Panc1 (cell line): ENCODE measurements around the gene IHH. TPM values are rescaled to one million over a fixed set of nuclear protein-coding genes. Genes with fewer than 3 reads are reported as not detected.

ENCODE experiments used
- ATAC-seq: fragments of 200-7000 bp; cut with Tn5 transposase; 2 replicates; pipeline ENCODE4 v1.9.1; 2020; ENCODE audit warnings: mild to moderate bottlenecking, moderate library complexity
- BruUV-seq: library from RNA; stranded (reverse); fragments of 400-500 nt; replicated peaks from 2 replicates; lab custom pipeline; 2021; lab: Mats Ljungman, UMichigan
- CTCF ChIA-PET: fragments of 300-600 bp; sonication (Branson Sonifier 250); formaldehyde crosslinking; loops from one replicate; lab custom pipeline; 2022; ENCODE audit warnings: antibody characterized with exemption; lab: Charles Lee
- POLR2A ChIA-PET: fragments of 300-600 bp; sonication (Branson Sonifier 250); formaldehyde crosslinking; loops from one replicate; lab custom pipeline; 2022; ENCODE audit warnings: antibody characterized with exemption; lab: Charles Lee
- DNase-seq: peaks from one replicate; pipeline ENCODE4 v3.0.0-alpha.2; 2010; ENCODE audit warnings: low read depth, low spot score
- H3K27ac ChIP-seq: 2 replicates; pipeline ENCODE4 v1.5.1; 2011; ENCODE audit warnings: mild to moderate bottlenecking, low read length, inconsistent platforms
- H3K27me3 ChIP-seq: fragments of 200-500 bp; sonication (Bioruptor generic); 2 replicates; pipeline ENCODE4 v1.6.0; 2014; ENCODE audit warnings: low read length, inconsistent platforms; ENCODE audit not compliant: control insufficient read depth, insufficient read depth
- H3K36me3 ChIP-seq: fragments of 200-500 bp; sonication (Bioruptor generic); 2 replicates; pipeline ENCODE4 v1.5.1; 2014; ENCODE audit warnings: inconsistent platforms, mild to moderate bottlenecking, low read length, moderate library complexity; ENCODE audit not compliant: control insufficient read depth, insufficient read depth
- H3K4me1 ChIP-seq: 2 replicates; pipeline ENCODE4 v1.5.1; 2011; ENCODE audit warnings: inconsistent platforms, mild to moderate bottlenecking, low read length, moderate library complexity; ENCODE audit not compliant: control insufficient read depth, insufficient read depth
- H3K4me3 ChIP-seq, 2 experiments: 2 replicates each; pipeline ENCODE4 v1.5.1; 2011 to 2012; ENCODE audit warnings: low read depth in 2 of 2, low read length in 2 of 2, mild to moderate bottlenecking in 2 of 2, inconsistent platforms in 1 of 2, moderate library complexity in 1 of 2
- H3K9me3 ChIP-seq: fragments of 200-500 bp; sonication (Bioruptor generic); 2 replicates; pipeline ENCODE4 v1.5.1; 2014; ENCODE audit warnings: low read depth, mild to moderate bottlenecking, inconsistent platforms, low read length, moderate library complexity; ENCODE audit not compliant: control insufficient read depth, insufficient read depth
- POLR2AphosphoS5 ChIP-seq: IDR thresholded peaks from 2 replicates; pipeline ENCODE4 v1.6.1; 2012; ENCODE audit warnings: mild to moderate bottlenecking, low read depth, low read length, moderate library complexity
- SIN3A ChIP-seq: IDR thresholded peaks from 2 replicates; pipeline ENCODE4 v1.6.1; 2012; ENCODE audit warnings: low read depth, mild to moderate bottlenecking, low read length, moderate library complexity, borderline replicate concordance; ENCODE audit not compliant: insufficient read depth
- TCF7L2 ChIP-seq: IDR thresholded peaks from 2 replicates; pipeline ENCODE4 v1.6.1; 2011; ENCODE audit warnings: mild to moderate bottlenecking, low read depth, low read length, inconsistent platforms
- in situ Hi-C: cut with HindIII; loops from 2 replicates; pipeline ENCODE4 v1.10.0; 2016; ENCODE audit warnings: low sequenced_read_pairs, low pct_unique_long_range_greater_than_20kb
- intact Hi-C: fragments of 100-400 bp; cut with micrococcal nuclease; formaldehyde crosslinking; loops from one replicate; pipeline ENCODE4 v1.10.0; 2022; ENCODE audit not compliant: unreplicated experiment
- total RNA-seq: library from RNA; stranded (reverse); gene quantifications from one replicate; pipeline ENCODE4 v1.2.1, GENCODE V29; 2021; ENCODE audit not compliant: unreplicated experiment
- TF ChIP-seq, protein P1 (sequence below), 2 experiments: IDR thresholded peaks; 2 replicates each; pipeline ENCODE4 v1.6.1; 2011 to 2012; ENCODE audit warnings: low read depth in 2 of 2, control low read depth in 1 of 2, low read length in 1 of 2, mild to moderate bottlenecking in 1 of 2, moderate library complexity in 1 of 2; ENCODE audit not compliant: insufficient read depth in 1 of 2
- TF ChIP-seq, protein P2 (sequence below): fragments of 450-650 bp; IDR thresholded peaks from 2 replicates; pipeline ENCODE4 v1.5.1; 2017; ENCODE audit warnings: mild to moderate bottlenecking

Gene IHH
- total RNA-seq, 1 experiment from 2014 or later = 0.23 TPM

DNA sequence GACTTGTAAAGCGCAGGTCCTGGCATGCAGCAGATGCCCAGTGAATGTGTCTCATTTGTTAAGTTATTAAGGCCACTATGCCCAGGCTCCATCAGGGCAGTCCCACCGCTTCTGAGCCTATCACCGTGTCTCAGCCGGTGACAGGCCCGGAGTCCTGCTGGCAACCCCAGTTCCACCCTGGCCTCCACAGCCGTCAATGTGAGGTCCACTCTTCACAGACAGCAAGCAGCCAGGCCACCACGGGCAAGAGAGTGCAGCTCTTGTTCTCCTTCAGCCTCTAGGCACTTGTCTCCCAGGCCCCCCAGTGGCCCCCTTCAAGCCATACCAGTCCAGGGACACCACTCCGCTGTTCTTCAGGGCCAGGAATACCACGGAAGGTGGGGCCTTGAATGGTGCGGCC lies 42.0 kb downstream of the IHH start:
- H3K27ac ChIP-seq = no peak overlapping the region
- DNase-seq = no peak
- no peak for TF ChIP-seq SIN3A
- TF ChIP-seq TCF7L2 = no peak
- TF ChIP-seq, protein P1, sequence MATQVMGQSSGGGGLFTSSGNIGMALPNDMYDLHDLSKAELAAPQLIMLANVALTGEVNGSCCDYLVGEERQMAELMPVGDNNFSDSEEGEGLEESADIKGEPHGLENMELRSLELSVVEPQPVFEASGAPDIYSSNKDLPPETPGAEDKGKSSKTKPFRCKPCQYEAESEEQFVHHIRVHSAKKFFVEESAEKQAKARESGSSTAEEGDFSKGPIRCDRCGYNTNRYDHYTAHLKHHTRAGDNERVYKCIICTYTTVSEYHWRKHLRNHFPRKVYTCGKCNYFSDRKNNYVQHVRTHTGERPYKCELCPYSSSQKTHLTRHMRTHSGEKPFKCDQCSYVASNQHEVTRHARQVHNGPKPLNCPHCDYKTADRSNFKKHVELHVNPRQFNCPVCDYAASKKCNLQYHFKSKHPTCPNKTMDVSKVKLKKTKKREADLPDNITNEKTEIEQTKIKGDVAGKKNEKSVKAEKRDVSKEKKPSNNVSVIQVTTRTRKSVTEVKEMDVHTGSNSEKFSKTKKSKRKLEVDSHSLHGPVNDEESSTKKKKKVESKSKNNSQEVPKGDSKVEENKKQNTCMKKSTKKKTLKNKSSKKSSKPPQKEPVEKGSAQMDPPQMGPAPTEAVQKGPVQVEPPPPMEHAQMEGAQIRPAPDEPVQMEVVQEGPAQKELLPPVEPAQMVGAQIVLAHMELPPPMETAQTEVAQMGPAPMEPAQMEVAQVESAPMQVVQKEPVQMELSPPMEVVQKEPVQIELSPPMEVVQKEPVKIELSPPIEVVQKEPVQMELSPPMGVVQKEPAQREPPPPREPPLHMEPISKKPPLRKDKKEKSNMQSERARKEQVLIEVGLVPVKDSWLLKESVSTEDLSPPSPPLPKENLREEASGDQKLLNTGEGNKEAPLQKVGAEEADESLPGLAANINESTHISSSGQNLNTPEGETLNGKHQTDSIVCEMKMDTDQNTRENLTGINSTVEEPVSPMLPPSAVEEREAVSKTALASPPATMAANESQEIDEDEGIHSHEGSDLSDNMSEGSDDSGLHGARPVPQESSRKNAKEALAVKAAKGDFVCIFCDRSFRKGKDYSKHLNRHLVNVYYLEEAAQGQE (IDR thresholded peaks at IDR 0.05; ENCODE audit: insufficient read depth in 1 of 2, low read depth in 2 of 2, low read length in 1 of 2) = no peak
- no peak for TF ChIP-seq POLR2AphosphoS5
- TF ChIP-seq, protein P2, sequence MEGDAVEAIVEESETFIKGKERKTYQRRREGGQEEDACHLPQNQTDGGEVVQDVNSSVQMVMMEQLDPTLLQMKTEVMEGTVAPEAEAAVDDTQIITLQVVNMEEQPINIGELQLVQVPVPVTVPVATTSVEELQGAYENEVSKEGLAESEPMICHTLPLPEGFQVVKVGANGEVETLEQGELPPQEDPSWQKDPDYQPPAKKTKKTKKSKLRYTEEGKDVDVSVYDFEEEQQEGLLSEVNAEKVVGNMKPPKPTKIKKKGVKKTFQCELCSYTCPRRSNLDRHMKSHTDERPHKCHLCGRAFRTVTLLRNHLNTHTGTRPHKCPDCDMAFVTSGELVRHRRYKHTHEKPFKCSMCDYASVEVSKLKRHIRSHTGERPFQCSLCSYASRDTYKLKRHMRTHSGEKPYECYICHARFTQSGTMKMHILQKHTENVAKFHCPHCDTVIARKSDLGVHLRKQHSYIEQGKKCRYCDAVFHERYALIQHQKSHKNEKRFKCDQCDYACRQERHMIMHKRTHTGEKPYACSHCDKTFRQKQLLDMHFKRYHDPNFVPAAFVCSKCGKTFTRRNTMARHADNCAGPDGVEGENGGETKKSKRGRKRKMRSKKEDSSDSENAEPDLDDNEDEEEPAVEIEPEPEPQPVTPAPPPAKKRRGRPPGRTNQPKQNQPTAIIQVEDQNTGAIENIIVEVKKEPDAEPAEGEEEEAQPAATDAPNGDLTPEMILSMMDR = no peak
- H3K27me3 ChIP-seq = no peaks in the 10 kb centered on the region
- H3K4me3 ChIP-seq = no peak overlapping the region
- H3K36me3 ChIP-seq = no peaks in the 10 kb centered on the region
- no TSS peak for BruUV-seq
- intact Hi-C loops = no loop called here
- no peaks in the 10 kb centered on the region for H3K9me3 ChIP-seq
- no peak for ATAC-seq
- ChIA-PET CTCF (no interaction called here), POLR2A (no interaction called here)
- in situ Hi-C loops = no loop called here
- H3K4me1 ChIP-seq = no peaks in the 10 kb centered on the region

DNA sequence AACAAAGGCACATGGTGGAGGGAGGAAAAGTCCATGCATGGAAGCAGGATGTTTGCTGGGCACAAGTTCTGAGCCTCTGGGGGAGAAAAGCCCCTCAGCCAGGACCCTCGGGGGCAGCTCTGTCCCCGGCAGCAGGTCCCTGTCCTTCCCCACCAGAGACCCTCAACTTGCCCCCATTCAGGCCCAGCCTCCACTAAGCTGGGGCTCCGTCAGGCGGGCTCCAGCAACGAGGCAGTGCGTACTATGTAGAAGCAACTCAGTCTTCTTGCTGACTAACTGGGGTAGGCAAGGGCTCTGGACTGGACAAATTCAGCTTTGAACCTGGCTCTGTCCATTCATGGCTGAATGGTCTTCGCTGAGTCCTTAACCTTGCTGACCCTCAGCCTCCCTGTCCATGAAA lies 42.4 kb downstream of the IHH start:
- no peaks in the 10 kb centered on the region for H3K9me3 ChIP-seq
- no peak overlapping the region for H3K4me3 ChIP-seq
- no TSS peak for BruUV-seq
- no peaks in the 10 kb centered on the region for H3K4me1 ChIP-seq
- H3K27me3 ChIP-seq = no peaks in the 10 kb centered on the region
- no peak overlapping the region for H3K27ac ChIP-seq
- in situ Hi-C loops = no loop called here
- ChIA-PET CTCF (no interaction called here), POLR2A (no interaction called here)
- DNase-seq = no peak
- TF ChIP-seq, protein P1 (IDR thresholded peaks at IDR 0.05; ENCODE audit: insufficient read depth in 1 of 2, low read depth in 2 of 2, low read length in 1 of 2) = no peak
- no peak for TF ChIP-seq SIN3A
- no peak for TF ChIP-seq POLR2AphosphoS5
- no peaks in the 10 kb centered on the region for H3K36me3 ChIP-seq
- intact Hi-C loops = no loop called here
- ATAC-seq = no peak
